ENCODE data around the gene TBL1XR1. TPM values are rescaled to one million over a fixed set of nuclear protein-coding genes. Genes with fewer than 3 reads are reported as not detected.
"Not testable (repeated sequence)": the region's sequence is repeated elsewhere in the genome, so short reads cannot be mapped to it uniquely, and the experiment has no call there.

The TBL1XR1 gene
- polyA plus RNA-seq, 3 donors from 2014 or later: 12.1 to 19.4 (median 13.0) TPM

DNA sequence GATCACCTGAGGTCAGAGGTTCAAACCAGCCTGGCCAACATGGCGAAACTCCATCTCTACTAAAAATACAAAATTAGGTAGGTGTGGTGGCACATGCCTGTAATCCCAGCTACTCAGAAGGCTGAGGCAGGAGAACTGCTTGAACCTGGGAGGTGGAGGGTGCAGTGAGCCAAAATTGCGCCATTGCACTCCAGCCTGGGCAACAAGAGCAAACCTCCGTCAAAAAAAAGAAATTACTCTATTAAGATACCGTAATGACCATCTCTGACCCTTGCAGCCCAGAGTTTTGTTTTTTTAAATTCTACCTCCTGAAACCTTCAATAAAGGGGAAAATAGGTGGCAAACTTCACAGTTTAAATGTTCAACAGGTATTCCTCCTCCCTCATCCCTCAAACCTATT is 9.0 kb downstream of the TBL1XR1 start:
- peaks cover 52 to 68% of the 10 kb centered on the region in 2 donors for H3K4me1 Mint-ChIP-seq
- not testable (repeated sequence) for H3K36me3 Mint-ChIP-seq; H3K27me3 Mint-ChIP-seq (ENCODE audit: low read depth in 3 of 3); H3K9me3 Mint-ChIP-seq; H3K27ac Mint-ChIP-seq; DNase-seq; H3K4me3 Mint-ChIP-seq

DNA sequence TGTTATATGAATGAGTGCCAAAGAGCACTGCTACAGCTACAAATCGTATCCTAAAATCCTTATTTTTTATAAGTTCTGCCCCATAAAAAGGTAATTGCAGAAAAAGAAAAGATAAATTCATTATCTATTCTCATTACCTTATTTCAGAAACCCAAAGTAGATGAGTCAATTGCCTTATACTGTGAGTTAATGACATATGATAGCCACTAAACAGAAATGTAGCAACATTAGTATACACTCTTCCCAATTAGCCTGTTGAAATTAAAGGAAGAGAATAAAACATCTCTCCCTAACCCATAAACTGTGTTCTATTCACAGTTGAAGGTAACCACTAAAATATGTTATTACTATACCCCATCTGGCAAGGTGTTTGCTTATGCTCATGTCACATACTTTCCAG is 11.0 kb downstream of the TBL1XR1 start:
- Mint-ChIP-seq H3K9me3 (no peaks in the 10 kb centered on the region), H3K27ac (no peak overlapping the region), H3K27me3 (ENCODE audit: low read depth in 3 of 3) (no peaks in the 10 kb centered on the region), H3K4me1 (peaks cover 53 to 71% of the 10 kb centered on the region in 2 donors), H3K36me3 (peaks cover 0 to under 1% (median 0%) of the 10 kb centered on the region in 3 donors), H3K4me3 (no peak overlapping the region)
- no peak for DNase-seq

DNA sequence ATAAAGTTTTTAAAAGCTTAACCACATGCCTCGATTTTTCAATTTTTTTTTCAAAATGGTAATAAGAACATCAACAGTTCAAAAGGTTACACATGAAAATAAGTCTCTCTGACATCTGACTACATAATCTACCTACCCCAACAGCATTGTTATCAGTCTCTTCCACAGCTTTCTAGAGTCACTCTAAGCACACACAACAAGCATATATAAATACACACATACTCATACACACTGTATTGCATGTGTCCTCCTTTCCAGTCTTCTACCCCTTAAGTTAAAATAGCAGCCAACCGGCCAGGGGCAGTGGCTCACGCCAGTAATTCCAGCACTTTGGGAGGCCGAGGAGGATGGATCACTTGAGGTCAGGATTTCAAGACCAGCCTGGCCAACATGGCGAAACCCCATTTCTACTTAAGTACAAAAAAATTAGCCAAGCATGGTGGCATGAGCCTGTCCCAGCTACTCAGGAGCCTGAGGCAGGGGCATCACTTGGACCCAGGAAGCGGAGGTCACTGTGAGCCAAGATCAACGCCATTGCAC is 12.2 kb downstream of the TBL1XR1 start:
- peak overlapping the region in 4 of 6 donors; percentile 1 to 70 (median 48) for H3K27ac Mint-ChIP-seq
- no peaks in the 10 kb centered on the region for H3K36me3 Mint-ChIP-seq
- peaks cover 0 to 1% (median 0%) of the 10 kb centered on the region in 3 donors for H3K27me3 Mint-ChIP-seq (ENCODE audit: low read depth in 3 of 3)
- no peak for DNase-seq
- peak overlapping the region in 1 of 5 donors; percentile 20 for H3K4me3 Mint-ChIP-seq
- peaks cover 52 to 73% of the 10 kb centered on the region in 2 donors for H3K4me1 Mint-ChIP-seq
- no peaks in the 10 kb centered on the region for H3K9me3 Mint-ChIP-seq

DNA sequence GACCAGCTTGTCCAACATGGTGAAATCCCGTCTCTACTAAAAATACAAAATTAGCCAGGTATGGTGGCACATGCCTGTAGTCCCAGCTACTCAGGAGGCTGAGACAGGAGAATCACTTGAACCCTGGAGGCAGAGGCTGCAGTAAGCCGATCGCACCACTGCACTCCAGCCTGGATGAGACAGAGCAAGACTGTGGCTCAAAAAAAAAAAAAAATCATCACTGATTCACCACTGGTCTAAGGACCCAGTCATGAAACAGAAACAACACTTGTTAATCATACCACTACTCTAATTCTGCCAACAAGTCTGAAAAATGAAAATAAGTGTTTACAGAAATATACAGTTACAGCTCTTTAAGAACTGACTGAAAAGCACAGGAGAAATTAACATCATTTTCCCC is 12.7 kb downstream of the TBL1XR1 start:
- Mint-ChIP-seq H3K27ac (peak overlapping the region in 2 of 6 donors; percentile 57 to 70), H3K4me3 (peak overlapping the region in 1 of 5 donors; percentile 20), H3K4me1 (peaks cover 55 to 78% of the 10 kb centered on the region in 2 donors)
- DNase-seq; H3K27me3 Mint-ChIP-seq (ENCODE audit: low read depth in 3 of 3); H3K36me3 Mint-ChIP-seq; H3K9me3 Mint-ChIP-seq: not testable (repeated sequence)

DNA sequence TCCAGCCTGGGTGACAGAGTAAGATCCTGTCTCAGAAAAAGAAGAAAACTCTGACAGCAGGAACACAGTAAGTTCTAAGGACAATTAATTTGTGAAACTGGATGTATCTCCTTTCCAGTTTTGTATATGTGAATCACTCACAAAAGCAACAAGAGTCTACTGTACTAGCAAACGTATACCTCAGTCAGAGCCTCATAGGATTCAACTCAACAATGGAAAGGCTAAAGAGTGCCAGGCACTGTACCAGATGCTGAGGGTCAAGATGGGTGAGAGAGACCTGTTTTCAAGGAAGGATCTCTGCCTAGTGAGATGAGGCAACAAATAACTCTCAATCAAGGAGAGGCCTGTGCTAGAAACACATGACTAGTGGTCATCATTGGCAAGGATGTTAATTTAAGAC is 14.9 kb downstream of the TBL1XR1 start:
- Mint-ChIP-seq H3K4me3 (no peak overlapping the region), H3K27ac (peak overlapping the region in 1 of 6 donors; percentile 29)

DNA sequence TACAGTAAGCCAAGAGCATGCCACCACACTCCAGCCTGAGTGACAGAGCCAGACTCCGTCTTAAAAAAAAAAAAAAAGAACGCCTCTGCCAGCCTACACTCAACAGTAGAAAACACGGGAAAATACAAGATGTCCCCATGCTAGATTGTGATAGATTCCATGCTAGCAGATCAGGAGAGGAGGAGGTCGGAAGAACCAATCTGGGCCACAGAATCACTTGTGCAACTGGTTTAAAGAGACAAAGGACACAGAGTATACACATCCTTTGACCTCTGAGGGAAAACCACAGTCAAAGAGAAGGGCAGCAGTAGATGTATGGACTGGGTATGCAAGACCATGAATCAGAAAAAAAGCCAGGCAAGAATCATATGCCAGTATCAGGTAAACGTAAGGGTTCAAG is 15.9 kb downstream of the TBL1XR1 start:
- Mint-ChIP-seq H3K27me3 (ENCODE audit: low read depth in 3 of 3) (peaks cover 0 to 1% (median 0%) of the 10 kb centered on the region in 3 donors), H3K4me3 (peak overlapping the region in 1 of 5 donors; percentile 2), H3K4me1 (peaks cover 71 to 91% of the 10 kb centered on the region in 2 donors), H3K27ac (peak overlapping the region in 5 of 6 donors; percentile 38 to 76 (median 56)), H3K36me3 (peaks cover 0 to 4% (median 0%) of the 10 kb centered on the region in 3 donors), H3K9me3 (no peaks in the 10 kb centered on the region)
- DNase-seq: no peak

More for the DNA sequence above, 14.9 kb downstream of the TBL1XR1 start:
- Mint-ChIP-seq H3K27me3 (ENCODE audit: low read depth in 3 of 3) (peaks cover 0 to 1% (median 0%) of the 10 kb centered on the region in 3 donors), H3K9me3 (no peaks in the 10 kb centered on the region), H3K36me3 (peaks cover 0 to 3% (median 0%) of the 10 kb centered on the region in 3 donors), H3K4me1 (peaks cover 72 to 89% of the 10 kb centered on the region in 2 donors)
- no peak for DNase-seq

DNA sequence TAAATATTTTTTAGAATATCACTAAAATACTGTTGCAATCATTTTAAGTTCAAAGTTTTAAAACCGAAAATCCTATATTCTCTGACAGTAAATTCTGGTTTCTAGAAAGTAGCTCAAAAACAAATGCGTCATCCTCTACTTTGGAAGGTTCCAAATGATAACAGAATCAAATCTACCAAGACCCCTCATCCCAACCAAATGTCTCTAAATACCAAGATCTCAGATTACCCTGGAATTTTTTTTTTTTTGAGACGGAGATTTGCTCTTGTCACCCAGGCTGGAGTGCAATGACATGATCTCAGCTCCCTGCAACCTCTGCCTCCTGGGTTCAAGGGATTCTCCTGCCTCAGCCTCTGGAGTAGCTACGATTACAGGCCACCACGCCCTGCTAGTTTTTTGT is 16.8 kb downstream of the TBL1XR1 start:
- Mint-ChIP-seq H3K4me3 (no peak overlapping the region), H3K36me3 (peaks cover 0 to 4% (median 0%) of the 10 kb centered on the region in 3 donors), H3K27me3 (ENCODE audit: low read depth in 3 of 3) (peaks cover 0 to 1% (median 0%) of the 10 kb centered on the region in 3 donors), H3K4me1 (peaks cover 67 to 84% of the 10 kb centered on the region in 2 donors), H3K27ac (peak overlapping the region in 1 of 6 donors; percentile 38), H3K9me3 (no peaks in the 10 kb centered on the region)
- DNase-seq: no peak

DNA sequence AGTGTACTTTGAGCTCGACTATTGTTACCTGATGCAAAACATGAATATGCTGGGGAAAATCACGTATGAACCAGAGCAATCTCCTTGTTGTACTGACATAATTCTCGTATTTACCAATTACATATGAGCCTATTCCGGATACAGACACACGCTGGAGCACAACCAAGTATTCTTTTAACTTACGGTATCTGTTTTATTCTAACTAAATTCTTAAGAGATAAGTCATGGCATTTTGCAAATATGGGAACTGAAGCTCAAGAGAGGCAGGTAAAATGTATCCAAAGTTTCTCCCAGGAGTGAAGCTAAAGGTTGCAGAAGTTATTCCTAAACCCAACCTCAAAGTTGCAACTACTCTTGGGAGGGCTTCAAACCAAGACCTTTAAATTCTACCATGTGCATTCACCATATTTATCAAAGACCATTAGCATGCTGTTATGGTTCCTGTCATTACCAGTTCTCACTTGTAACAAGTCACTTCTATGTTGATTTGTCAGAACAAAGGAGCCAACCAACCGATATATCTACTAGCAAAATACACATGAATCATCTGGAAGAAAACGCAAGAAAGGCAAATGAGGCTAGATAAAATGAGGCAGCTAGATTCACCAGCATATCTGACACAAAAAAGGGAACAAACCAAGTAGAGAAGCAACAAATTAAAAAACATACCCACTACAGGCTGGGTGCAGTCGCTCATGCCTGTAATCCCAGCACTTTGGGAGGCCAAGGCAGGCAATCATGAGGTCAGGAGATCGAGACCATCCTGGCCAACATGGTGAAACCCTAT is 17.8 kb downstream of the TBL1XR1 start:
- Mint-ChIP-seq H3K4me3 (peak overlapping the region in 4 of 5 donors; percentile 15 to 42 (median 33)), H3K36me3 (peaks cover 0 to 4% (median 0%) of the 10 kb centered on the region in 3 donors), H3K27me3 (ENCODE audit: low read depth in 3 of 3) (peaks cover 0 to 1% (median 0%) of the 10 kb centered on the region in 3 donors), H3K4me1 (peaks cover 60 to 84% of the 10 kb centered on the region in 2 donors), H3K27ac (peak overlapping the region in 4 of 6 donors; percentile 2 to 87 (median 71)), H3K9me3 (no peaks in the 10 kb centered on the region)
- DNase-seq: no peak

DNA sequence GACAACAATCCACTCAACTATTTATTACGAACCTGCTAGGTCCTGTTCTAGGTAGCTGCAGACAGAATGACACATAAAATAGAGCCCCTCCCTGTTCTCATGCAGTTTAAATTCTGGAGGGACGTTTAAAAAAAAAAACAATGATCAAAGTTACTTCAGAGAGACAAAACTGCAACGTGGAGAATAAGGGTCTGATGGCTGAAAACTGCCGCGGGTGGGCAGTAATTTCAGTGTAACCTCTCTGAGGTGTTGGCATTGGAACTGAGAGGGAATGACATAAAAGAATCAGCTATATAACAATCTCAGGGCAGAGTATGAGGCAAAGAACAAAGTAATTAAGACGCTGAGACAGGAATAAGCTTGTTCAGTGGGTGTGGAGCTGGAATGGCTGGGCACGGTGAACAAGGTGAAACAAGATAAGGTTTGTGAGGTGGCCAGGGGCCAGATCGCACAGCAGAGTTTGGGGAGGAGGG is 19.5 kb downstream of the TBL1XR1 start:
- Mint-ChIP-seq H3K9me3 (no peaks in the 10 kb centered on the region), H3K27ac (peak overlapping the region in 5 of 6 donors; percentile 0 to 65 (median 3)), H3K4me1 (peaks cover 69 to 89% of the 10 kb centered on the region in 2 donors), H3K27me3 (ENCODE audit: low read depth in 3 of 3) (peaks cover 0 to 3% (median 0%) of the 10 kb centered on the region in 3 donors), H3K4me3 (peak overlapping the region in 1 of 5 donors; percentile 2), H3K36me3 (peaks cover 0 to 4% (median 3%) of the 10 kb centered on the region in 3 donors)
- DNase-seq: no peak

DNA sequence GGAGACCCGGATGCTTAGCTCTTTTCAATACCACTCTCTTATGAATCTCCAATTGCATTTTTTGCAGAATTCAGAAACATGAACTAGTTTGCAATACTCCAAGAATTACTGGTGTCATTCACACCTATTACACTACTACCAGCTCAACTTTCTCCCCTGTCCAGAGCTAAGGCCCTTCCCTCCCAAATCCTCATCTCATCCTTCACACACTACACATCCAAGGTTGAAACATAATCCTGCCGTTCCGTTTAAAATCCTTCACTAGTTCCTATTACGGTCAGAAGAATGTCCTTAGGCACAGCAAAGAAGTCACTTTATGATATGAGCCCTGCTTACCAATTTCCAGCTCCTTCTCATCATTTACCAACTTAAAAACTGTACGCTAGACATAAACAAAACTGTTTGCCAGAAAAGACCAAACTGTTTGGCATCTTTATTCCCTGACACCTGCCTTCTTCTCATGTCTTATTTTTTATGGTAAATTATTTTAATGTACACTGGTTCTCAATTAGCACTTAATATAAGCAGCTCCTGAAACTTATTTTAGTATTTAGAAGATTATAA is 22.6 kb downstream of the TBL1XR1 start:
- peaks cover 0 to 1% (median 1%) of the 10 kb centered on the region in 3 donors for H3K27me3 Mint-ChIP-seq (ENCODE audit: low read depth in 3 of 3)
- peak overlapping the region in 4 of 6 donors; percentile 4 to 76 (median 64) for H3K27ac Mint-ChIP-seq
- no peak for DNase-seq
- peaks cover 0 to 12% (median 3%) of the 10 kb centered on the region in 3 donors for H3K36me3 Mint-ChIP-seq
- H3K4me1 Mint-ChIP-seq: peaks cover 65 to 87% of the 10 kb centered on the region in 2 donors
- peak overlapping the region in 2 of 5 donors; percentile 5 to 31 for H3K4me3 Mint-ChIP-seq
- H3K9me3 Mint-ChIP-seq: no peaks in the 10 kb centered on the region

DNA sequence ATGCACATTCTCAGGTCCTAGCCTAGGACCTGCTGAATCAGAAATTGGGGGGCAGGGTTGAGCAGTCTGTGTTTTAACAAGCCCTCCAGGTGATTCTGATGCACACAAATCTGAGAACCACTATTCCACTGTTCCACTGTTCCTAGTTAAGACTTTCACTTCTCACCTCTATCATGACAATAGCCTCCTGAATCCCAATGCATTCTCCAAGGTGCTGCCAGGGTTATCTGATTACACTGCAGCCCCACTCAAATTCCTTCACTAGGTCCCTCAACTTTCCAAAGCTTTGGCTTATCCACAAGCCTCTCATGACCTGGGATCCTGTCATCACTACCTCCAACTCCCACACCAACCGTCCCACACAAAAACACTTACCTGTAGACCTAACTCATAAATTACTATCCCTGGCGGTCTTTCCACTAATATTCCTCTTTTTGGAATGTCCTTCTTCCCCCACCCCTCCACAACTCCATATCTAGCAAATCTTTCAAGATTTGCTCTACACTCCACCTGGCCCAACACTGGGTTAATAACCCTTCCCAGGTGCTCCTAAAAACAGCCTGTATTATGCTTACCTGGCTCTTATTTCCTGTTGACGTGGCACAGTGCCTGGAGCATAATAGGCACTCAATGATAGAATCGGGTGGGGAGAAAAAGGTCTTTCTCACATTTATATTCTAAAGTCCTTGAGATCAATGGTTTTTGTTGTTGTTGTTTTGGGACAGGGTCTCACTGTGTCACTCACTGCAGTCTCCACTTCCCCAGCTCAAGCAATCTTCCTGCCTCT is 27.2 kb downstream of the TBL1XR1 start:
- H3K27me3 Mint-ChIP-seq (ENCODE audit: low read depth in 3 of 3): peaks cover 0 to 1% (median 1%) of the 10 kb centered on the region in 3 donors
- peaks cover 63 to 84% of the 10 kb centered on the region in 2 donors for H3K4me1 Mint-ChIP-seq
- peaks cover 3 to 11% (median 8%) of the 10 kb centered on the region in 3 donors for H3K36me3 Mint-ChIP-seq
- H3K4me3 Mint-ChIP-seq: peak overlapping the region in 1 of 5 donors; percentile 11
- peak overlapping the region in 3 of 6 donors; percentile 8 to 85 (median 47) for H3K27ac Mint-ChIP-seq
- no peak for DNase-seq
- peaks cover 0 to 1% (median 0%) of the 10 kb centered on the region in 6 donors for H3K9me3 Mint-ChIP-seq

DNA sequence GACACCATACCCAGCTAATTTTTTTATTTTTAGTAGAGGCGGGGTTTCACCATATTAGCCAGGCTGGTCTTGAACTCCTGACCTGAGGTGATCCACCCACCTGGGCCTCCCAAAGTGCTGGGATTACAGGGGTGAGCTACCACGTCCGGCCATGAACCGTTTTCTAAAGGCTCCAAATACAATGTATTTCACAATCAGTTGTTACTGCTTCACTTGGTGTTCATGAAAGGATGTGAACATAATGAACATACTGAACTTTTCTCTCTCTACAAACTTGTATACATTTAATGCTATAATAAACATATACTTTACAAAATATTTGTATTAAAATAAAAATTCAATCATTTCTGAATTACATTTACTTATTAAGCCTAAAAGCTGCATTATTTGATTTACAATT is 28.9 kb downstream of the TBL1XR1 start:
- no peak for DNase-seq
- H3K9me3 Mint-ChIP-seq: peaks cover 0 to 1% (median 0%) of the 10 kb centered on the region in 6 donors
- no peak overlapping the region for H3K27ac Mint-ChIP-seq
- peaks cover 3 to 15% (median 8%) of the 10 kb centered on the region in 3 donors for H3K36me3 Mint-ChIP-seq
- peaks cover 0 to 1% (median 0%) of the 10 kb centered on the region in 3 donors for H3K27me3 Mint-ChIP-seq (ENCODE audit: low read depth in 3 of 3)
- no peak overlapping the region for H3K4me3 Mint-ChIP-seq
- peaks cover 64 to 84% of the 10 kb centered on the region in 2 donors for H3K4me1 Mint-ChIP-seq

DNA sequence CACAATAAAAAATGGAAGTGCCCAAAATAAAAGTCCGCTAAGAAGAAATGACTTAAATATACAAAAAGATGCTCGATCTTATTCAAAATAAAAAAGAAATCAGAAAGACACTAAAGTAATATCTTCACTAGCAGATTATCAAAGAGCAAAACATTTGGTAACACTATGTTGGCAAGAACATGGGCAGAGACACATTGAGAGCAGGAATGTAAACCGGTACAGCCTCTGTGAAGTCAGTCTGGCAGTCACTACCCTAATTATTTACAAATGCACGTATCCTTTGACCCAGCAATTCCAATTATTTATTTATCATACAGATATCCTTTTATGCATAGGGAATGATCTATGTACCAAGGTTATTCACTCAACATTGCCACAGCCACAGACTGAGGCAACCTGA is 34.5 kb downstream of the TBL1XR1 start:
- Mint-ChIP-seq H3K27me3 (ENCODE audit: low read depth in 3 of 3) (peaks cover 0 to 2% (median 0%) of the 10 kb centered on the region in 3 donors), H3K9me3 (peaks cover 0 to 1% (median 0%) of the 10 kb centered on the region in 6 donors), H3K4me3 (no peak overlapping the region), H3K27ac (peak overlapping the region in 5 of 6 donors; percentile 18 to 71 (median 25)), H3K4me1 (peaks cover 60 to 93% of the 10 kb centered on the region in 2 donors), H3K36me3 (peaks cover 4 to 23% (median 12%) of the 10 kb centered on the region in 3 donors)
- no peak for DNase-seq
